Calu3 (cell line): Measurements from ENCODE around the gene NODAL. TPM values are rescaled to one million over a fixed set of nuclear protein-coding genes. Genes with fewer than 3 reads are reported as not detected.

ENCODE experiments used
- BruUV-seq: library from RNA; stranded (reverse); fragments of 400-500 nt; replicated peaks from 2 replicates; lab custom pipeline; 2021; lab: Mats Ljungman, UMichigan
- CTCF ChIA-PET: fragments of 300-600 bp; sonication (Branson Sonifier 250); formaldehyde crosslinking; loops from one replicate; lab custom pipeline; 2022; ENCODE audit warnings: antibody characterized with exemption; lab: Charles Lee
- DNase-seq: peaks from one replicate; pipeline ENCODE4 v3.0.0; 2022
- H3K27ac Mint-ChIP-seq: one replicate; pipeline ENCODE4 v1.8.0; 2022; ENCODE audit warnings: mixed read lengths; ENCODE audit not compliant: unreplicated experiment
- H3K27me3 Mint-ChIP-seq: one replicate; pipeline ENCODE4 v1.8.0; 2022; ENCODE audit warnings: mixed read lengths; ENCODE audit not compliant: unreplicated experiment
- H3K36me3 Mint-ChIP-seq: one replicate; pipeline ENCODE4 v1.8.0; 2022; ENCODE audit warnings: mild to moderate bottlenecking, moderate library complexity, mixed read lengths; ENCODE audit not compliant: insufficient read depth, unreplicated experiment
- H3K4me1 Mint-ChIP-seq: one replicate; pipeline ENCODE4 v1.8.0; 2022; ENCODE audit warnings: mild to moderate bottlenecking, low read depth, mixed read lengths; ENCODE audit not compliant: unreplicated experiment
- H3K4me3 Mint-ChIP-seq: one replicate; pipeline ENCODE4 v1.8.0; 2022; ENCODE audit warnings: mild to moderate bottlenecking, low read depth, moderate library complexity, mixed read lengths; ENCODE audit not compliant: unreplicated experiment
- H3K9me3 Mint-ChIP-seq: one replicate; pipeline ENCODE4 v1.8.0; 2022; ENCODE audit warnings: low read depth, mixed read lengths; ENCODE audit not compliant: unreplicated experiment
- CTCF ChIP-seq: fragments of 200-600 bp; IDR thresholded peaks from one replicate; pipeline ENCODE4 v1.8.0; 2022; ENCODE audit warnings: antibody characterized with exemption; ENCODE audit not compliant: unreplicated experiment
- intact Hi-C: fragments of 100-400 bp; cut with micrococcal nuclease; formaldehyde crosslinking; loops from one replicate; pipeline ENCODE4 v1.10.0; 2022; ENCODE audit not compliant: unreplicated experiment
- total RNA-seq: library from RNA; stranded (reverse); gene quantifications from 2 replicates; pipeline ENCODE4 v1.2.3, GENCODE V29; 2022

Gene NODAL
- total RNA-seq, 1 experiment from 2014 or later = not detected

GRCh38 chr10:70476249-70477035 lies 35.0 kb upstream of the NODAL start:
- Mint-ChIP-seq H3K4me3 (no peak overlapping the region), H3K9me3 (no peaks in the 10 kb centered on the region), H3K36me3 (peaks cover 12% of the 10 kb centered on the region), H3K4me1 (peaks cover 23% of the 10 kb centered on the region), H3K27me3 (peaks cover 90% of the 10 kb centered on the region), H3K27ac (no peak overlapping the region)
- BruUV-seq = no TSS peak
- TF ChIP-seq CTCF = no peak
- no peak for DNase-seq
- intact Hi-C loops = no loop called here
- CTCF ChIA-PET = interaction anchor here (0.5 to 2.4 kb wide), 2 partner anchors 14 to 1297 kb away, joined by 3 to 9 read pairs; partner anchors contain the start of gene VSIR

GRCh38 chr10:70475661-70476060 lies 34.2 kb upstream of the NODAL start:
- intact Hi-C loops = no loop called here
- Mint-ChIP-seq H3K4me1 (peaks cover 23% of the 10 kb centered on the region), H3K36me3 (peaks cover 12% of the 10 kb centered on the region), H3K27ac (no peak overlapping the region), H3K9me3 (no peaks in the 10 kb centered on the region), H3K4me3 (no peak overlapping the region), H3K27me3 (peaks cover 88% of the 10 kb centered on the region)
- peak; percentile 36 for DNase-seq
- no peak for TF ChIP-seq CTCF
- no TSS peak for BruUV-seq
- CTCF ChIA-PET = interaction anchor here (0.5 kb wide), 1 partner anchor 1298 kb away, joined by 3 read pairs; the partner anchor contains the start of gene VSIR

- no peaks in the 10 kb centered on the region for H3K9me3 Mint-ChIP-seq
- BruUV-seq = no TSS peak
- intact Hi-C loops = no loop called here
- no peak for DNase-seq
- H3K27me3 Mint-ChIP-seq = peaks cover 86% of the 10 kb centered on the region
- CTCF ChIA-PET = no interaction called here
- peaks cover 23% of the 10 kb centered on the region for H3K4me1 Mint-ChIP-seq
- peaks cover 12% of the 10 kb centered on the region for H3K36me3 Mint-ChIP-seq
- TF ChIP-seq CTCF = no peak
- no peak overlapping the region for H3K4me3 Mint-ChIP-seq
- H3K27ac Mint-ChIP-seq = no peak overlapping the region
Observed at GRCh38 chr10:70474780-70475179, 33.3 kb upstream of the NODAL start.

- Mint-ChIP-seq H3K27me3 (peaks cover 96% of the 10 kb centered on the region), H3K36me3 (peaks cover 7% of the 10 kb centered on the region), H3K4me1 (peaks cover 20% of the 10 kb centered on the region), H3K27ac (no peak overlapping the region), H3K4me3 (no peak overlapping the region), H3K9me3 (no peaks in the 10 kb centered on the region)
- CTCF ChIA-PET = no interaction called here
- intact Hi-C loops = no loop called here
- TF ChIP-seq CTCF = no peak
- DNase-seq = no peak
- BruUV-seq = no TSS peak
Observed at GRCh38 chr10:70472799-70473454, 31.4 kb upstream of the NODAL start.
